ENCODE results near the gene LINGO1. TPM values are rescaled to one million over a fixed set of nuclear protein-coding genes. Genes with fewer than 3 reads are reported as not detected.

The LINGO1 gene
- total and polyA plus RNA-seq, 3 donors from 2014 or later, result 16.6 to 22.4 (median 16.7) TPM

- Histone ChIP-seq H3K4me1 (peaks cover 4% of the 10 kb centered on the region), H3K9me3 (no peaks in the 10 kb centered on the region), H3K4me3 (no peak overlapping the region), H3K36me3 (ENCODE audit: low read depth, missing control alignments) (no peaks in the 10 kb centered on the region), H3K27ac (no peak overlapping the region), H3K27me3 (no peaks in the 10 kb centered on the region)
- 40 to 84% methylated on average over 4 to 7 of the region's 7 CpGs for WGBS, 2 donors
- TF ChIP-seq CTCF (IDR thresholded peaks at IDR 0.05), result no peak
- no peak for TF ChIP-seq POLR2A (IDR thresholded peaks at IDR 0.05)
- peak; percentile 48 for DNase-seq
- intact Hi-C loops (cut with DNase I; ENCODE audit: low total_unique reads), result no loop called here
Measured at GRCh38 chr15:77620297-77620696, 12.4 kb downstream of the LINGO1 start.

- Histone ChIP-seq H3K4me1 (peaks cover 4% of the 10 kb centered on the region), H3K27me3 (no peaks in the 10 kb centered on the region), H3K4me3 (no peak overlapping the region), H3K27ac (no peak overlapping the region), H3K9me3 (no peaks in the 10 kb centered on the region), H3K36me3 (ENCODE audit: low read depth, missing control alignments) (no peaks in the 10 kb centered on the region)
- TF ChIP-seq POLR2A (IDR thresholded peaks at IDR 0.05) (no peak), CTCF (IDR thresholded peaks at IDR 0.05) (no peak)
- intact Hi-C loops (cut with DNase I; ENCODE audit: low total_unique reads), result no loop called here
- DNase-seq, result no peak
- 78% methylated on average over 6 of the region's 6 CpGs for WGBS, 2 donors
Measured at GRCh38 chr15:77619883-77620282, 12.8 kb downstream of the LINGO1 start.

- intact Hi-C loops (cut with DNase I; ENCODE audit: low total_unique reads), result no loop called here
- 91 to 97% methylated on average over 9 to 12 of the region's 12 CpGs for WGBS, 2 donors
Measured at GRCh38 chr15:77617476-77618230, 15.1 kb downstream of the LINGO1 start.

GRCh38 chr15:77616072-77616471 is 16.6 kb downstream of the LINGO1 start:
- no peaks in the 10 kb centered on the region for H3K4me1 ChIP-seq
- no peaks in the 10 kb centered on the region for H3K36me3 ChIP-seq (ENCODE audit: low read depth, missing control alignments)
- H3K9me3 ChIP-seq, result no peaks in the 10 kb centered on the region
- TF ChIP-seq CTCF (IDR thresholded peaks at IDR 0.05) (no peak), POLR2A (IDR thresholded peaks at IDR 0.05) (no peak)
- intact Hi-C loops (cut with DNase I; ENCODE audit: low total_unique reads), result no loop called here
- no peaks in the 10 kb centered on the region for H3K27me3 ChIP-seq
- WGBS, 2 donors, result 79 to 91% methylated on average over 2 to 8 of the region's 8 CpGs
- no peak for DNase-seq
- H3K4me3 ChIP-seq, result no peak overlapping the region
- no peak overlapping the region for H3K27ac ChIP-seq

More at GRCh38 chr15:77617476-77618230, 15.1 kb downstream of the LINGO1 start:
- Histone ChIP-seq H3K4me1 (peaks cover 4% of the 10 kb centered on the region), H3K9me3 (no peaks in the 10 kb centered on the region), H3K36me3 (ENCODE audit: low read depth, missing control alignments) (no peaks in the 10 kb centered on the region), H3K27ac (no peak overlapping the region), H3K4me3 (no peak overlapping the region), H3K27me3 (no peaks in the 10 kb centered on the region)
- no peak for DNase-seq
- TF ChIP-seq POLR2A (IDR thresholded peaks at IDR 0.05) (no peak), CTCF (IDR thresholded peaks at IDR 0.05) (peak in 1 of 3 experiments; percentile 17)

- DNase-seq, result no peak
- Histone ChIP-seq H3K27me3 (no peaks in the 10 kb centered on the region), H3K4me3 (no peak overlapping the region), H3K9me3 (no peaks in the 10 kb centered on the region), H3K27ac (no peak overlapping the region), H3K36me3 (ENCODE audit: low read depth, missing control alignments) (no peaks in the 10 kb centered on the region), H3K4me1 (no peaks in the 10 kb centered on the region)
- TF ChIP-seq CTCF (IDR thresholded peaks at IDR 0.05) (no peak), POLR2A (IDR thresholded peaks at IDR 0.05) (no peak)
- intact Hi-C loops (cut with DNase I; ENCODE audit: low total_unique reads), result no loop called here
- 95 to 96% methylated on average over 29 to 31 of the region's 31 CpGs for WGBS, 2 donors
Measured at GRCh38 chr15:77615472-77615871, 17.2 kb downstream of the LINGO1 start.
